ENCODE measurements around the gene RNF220.

The RNF220 gene

GRCh38 chr1:44523593-44524591 lies 118.8 kb downstream of the RNF220 start:
- DNase-seq (ENCODE audit: low read depth), result no peak

DNA sequence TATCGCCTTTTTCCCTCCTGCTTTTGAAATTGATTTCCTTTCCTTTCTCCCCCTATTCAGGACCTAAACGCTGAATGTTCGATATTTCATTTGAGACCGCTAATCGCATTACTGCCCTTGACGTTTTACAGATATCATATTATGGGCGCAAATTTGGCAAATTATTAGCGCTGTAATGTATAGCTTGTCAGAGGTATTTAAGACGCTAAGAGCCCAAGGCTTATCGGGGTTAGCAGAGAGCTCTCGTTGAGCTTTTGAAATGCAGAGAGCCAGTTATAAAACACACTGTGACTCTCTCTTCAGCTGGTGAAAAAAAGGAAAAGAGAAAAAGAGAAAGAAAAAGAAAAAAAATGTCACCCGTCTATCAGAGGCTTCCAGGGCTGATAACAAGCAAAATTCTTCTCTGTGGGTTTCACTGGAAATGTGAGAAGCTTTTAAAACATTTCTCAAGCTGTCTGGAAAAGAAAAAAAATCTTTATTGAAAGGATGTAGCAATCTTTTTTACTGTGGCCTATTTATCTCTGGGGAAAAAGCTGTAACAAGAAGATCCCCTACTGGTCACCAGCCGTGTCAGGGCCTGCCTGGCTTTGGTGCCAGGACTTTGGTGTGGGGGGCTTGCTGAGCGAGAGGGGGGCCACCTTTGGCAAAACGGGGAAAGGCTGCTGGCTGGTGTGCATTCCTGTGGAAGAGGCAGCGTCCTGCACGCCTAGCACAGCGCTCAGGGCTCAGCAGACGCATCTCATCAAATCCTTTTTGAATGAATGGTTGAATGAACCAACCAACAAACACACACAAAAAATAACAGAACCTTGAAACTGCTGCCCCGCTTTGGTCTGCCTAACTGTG lies 119.8 kb downstream of the RNF220 start:
- DNase-seq (ENCODE audit: low read depth), result no peak

DNA sequence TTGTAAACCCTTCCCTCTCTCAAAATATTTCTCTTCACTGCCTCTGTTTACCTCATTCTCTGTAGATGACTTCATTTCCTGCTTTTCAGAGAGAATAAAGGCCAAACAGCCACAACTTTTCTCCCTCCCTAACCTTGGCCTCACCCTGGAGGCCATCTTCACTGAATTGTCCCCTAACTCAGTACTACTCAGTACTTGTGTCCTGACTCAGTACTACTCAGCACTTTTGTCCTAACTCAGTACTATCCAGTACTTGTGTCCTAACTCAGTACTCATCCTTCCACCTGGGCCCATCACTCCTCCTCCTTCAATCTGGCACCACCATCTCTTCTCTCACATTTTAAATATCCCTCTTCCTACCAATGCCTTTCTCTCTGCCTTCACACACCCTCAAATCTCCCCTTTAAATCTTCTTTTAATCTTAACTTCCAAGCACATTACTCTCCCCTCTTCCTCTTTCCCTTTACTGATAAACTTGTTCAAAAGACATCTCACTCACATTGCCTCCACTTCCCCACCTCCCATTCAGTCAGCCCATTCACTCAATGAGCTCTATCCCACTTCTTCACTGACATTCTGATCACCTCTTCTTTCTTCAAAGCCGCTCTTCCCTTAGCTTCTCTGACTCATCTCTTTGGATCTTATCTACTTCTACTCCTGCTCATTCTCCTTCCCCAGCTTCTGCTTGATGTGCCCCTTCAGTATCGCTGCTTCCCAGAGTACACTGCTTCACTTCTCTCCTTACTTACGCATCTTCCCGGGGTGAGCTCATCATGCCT lies 121.4 kb downstream of the RNF220 start:
- DNase-seq (ENCODE audit: low read depth), result no peak

DNA sequence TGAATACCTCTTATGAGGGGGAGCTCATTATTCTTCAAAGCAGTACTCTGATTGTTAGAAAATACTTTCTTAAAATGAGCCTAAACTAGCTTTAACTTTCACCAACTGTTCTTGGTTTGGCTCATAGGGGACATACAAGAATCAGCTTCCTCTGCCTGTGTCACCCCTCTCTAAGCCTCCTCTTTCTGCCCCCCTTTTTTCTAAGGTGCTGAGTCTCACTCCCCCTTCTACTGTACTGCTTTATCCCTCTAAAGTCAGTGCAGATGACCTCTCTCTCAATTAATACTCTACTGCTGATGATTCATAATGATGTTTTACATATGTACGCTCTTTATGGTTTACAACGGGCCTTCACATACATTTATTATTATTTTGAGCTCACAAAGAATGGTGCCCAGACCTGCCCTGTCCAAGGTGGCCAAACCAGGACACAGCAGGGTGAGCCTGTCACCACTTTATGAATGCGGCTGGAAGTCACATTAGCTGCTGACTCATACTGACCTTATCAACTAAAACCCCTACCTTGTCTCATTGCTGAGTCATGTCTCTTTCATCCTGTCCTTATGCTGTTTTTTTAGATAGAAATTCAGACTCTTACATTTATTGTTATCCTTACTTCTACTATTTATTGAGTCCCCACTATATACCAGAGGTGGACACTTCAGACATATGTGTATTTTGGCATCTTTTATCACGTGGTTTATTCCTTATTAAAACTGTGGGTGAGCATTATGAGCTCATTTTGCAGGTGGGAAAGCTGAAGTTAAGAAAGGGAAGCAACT lies 126.9 kb downstream of the RNF220 start:
- no peak for DNase-seq (ENCODE audit: low read depth)

DNA sequence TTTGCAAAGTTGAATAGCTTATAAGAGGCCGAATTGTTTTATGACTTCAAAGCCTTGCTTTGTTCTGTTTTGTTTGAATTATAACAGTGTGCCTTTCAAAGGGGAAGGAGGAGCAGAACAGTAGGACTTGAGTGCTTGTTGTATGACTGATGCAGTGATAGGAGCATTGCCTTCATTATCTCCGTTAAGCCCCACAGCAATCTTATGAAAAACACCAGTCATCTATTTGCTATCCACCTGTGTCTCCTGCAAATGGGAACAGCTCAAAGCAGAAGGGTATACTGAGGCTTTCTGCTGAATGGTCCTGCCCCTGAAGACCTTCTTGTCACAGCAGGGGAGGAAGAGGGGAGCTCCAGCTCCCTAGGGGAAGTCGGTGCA lies 127.5 kb downstream of the RNF220 start:
- no peak for DNase-seq (ENCODE audit: low read depth)

DNA sequence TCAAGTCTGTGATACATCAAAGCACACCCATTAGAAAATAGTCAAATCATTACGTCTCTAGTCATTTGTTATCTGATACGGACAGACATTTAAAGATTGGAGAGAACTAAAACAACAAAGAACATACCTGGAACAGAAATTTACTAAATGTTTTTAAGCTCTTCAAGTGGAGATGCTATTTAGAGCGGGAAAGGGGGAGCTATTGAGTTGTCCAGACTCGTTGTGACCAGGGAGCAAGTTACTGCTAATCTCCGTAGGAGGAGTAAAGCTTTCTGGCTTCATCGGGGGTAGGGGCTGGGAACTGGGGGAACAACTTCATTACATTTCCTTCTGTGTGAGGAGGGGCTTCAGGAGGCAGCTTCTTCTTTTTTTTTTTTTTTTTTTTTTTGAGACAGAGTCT lies 129.7 kb downstream of the RNF220 start:
- DNase-seq (ENCODE audit: low read depth), result no peak

- no peak for DNase-seq (ENCODE audit: low read depth)
These were observed 131.5 kb downstream of the RNF220 start for GRCh38 chr1:44536357-44537209.

- DNase-seq (ENCODE audit: low read depth), result no peak
These were observed 132.5 kb downstream of the RNF220 start for GRCh38 chr1:44537538-44537937.

- DNase-seq (ENCODE audit: low read depth), result no peak
These were observed 132.9 kb downstream of the RNF220 start for GRCh38 chr1:44537956-44538355.

GRCh38 chr1:44539991-44540730 lies 135.1 kb downstream of the RNF220 start:
- no peak for DNase-seq (ENCODE audit: low read depth)

- no peak for DNase-seq (ENCODE audit: low read depth)
These were observed 137.5 kb downstream of the RNF220 start for GRCh38 chr1:44542420-44543063.

- no peak for DNase-seq (ENCODE audit: low read depth)
These were observed 138.1 kb downstream of the RNF220 start for GRCh38 chr1:44543064-44543744.

GRCh38 chr1:44543786-44544185 lies 138.7 kb downstream of the RNF220 start:
- no peak for DNase-seq (ENCODE audit: low read depth)

- no peak for DNase-seq (ENCODE audit: low read depth)
These were observed 139.9 kb downstream of the RNF220 start for GRCh38 chr1:44544960-44545359.

GRCh38 chr1:44545961-44546360 lies 140.9 kb downstream of the RNF220 start:
- no peak for DNase-seq (ENCODE audit: low read depth)

DNA sequence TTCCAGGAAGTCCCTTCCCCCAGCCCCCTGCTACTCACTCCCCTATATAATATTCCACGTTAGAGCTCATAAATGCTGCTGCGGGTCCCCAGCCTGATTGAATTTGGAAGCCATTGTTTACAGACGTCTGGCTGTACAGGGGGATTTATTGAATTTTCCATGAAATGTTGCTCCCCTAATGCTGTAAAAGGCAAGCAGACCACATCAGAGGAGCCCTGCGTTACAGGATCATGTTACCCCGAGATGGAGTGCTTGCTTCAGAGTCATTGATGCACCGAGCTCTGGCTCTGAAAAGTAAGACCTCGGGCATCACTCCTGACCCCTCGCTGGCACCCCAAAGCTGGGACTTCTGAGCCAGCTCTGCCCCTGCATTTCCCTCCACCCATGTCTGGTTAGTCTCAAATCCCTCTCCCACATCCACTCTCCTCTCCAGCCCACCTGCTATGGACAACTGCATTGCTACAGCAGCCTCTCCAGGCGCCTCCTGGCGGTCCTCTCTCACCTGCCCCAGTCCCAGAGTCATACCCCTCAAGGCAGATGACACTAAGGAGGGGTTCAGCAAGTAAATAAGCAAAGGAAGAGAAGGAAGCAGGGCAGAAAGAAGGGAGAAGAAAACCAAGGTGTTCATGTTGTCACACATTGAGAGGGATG lies 141.5 kb downstream of the RNF220 start:
- DNase-seq (ENCODE audit: low read depth), result no peak

DNA sequence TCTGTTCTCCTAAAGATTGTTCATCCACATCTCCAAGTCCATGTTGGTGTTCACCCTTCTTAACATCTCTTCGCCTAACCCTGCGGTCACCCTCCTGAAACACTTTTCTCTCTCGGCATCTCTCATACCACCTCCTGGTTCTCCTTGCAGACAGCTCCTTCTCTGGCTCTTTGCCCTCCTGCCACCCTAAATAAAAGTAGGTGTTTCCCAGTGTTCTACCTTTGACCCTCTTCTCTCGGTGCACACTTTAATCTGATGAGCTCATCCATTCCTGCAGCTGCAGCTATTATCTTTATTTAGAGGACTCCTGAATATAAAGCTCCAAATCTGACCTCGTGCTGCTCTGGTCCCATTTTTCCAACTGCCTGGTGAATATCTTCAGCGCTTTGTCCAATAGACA lies 142.3 kb downstream of the RNF220 start:
- no peak for DNase-seq (ENCODE audit: low read depth)

DNA sequence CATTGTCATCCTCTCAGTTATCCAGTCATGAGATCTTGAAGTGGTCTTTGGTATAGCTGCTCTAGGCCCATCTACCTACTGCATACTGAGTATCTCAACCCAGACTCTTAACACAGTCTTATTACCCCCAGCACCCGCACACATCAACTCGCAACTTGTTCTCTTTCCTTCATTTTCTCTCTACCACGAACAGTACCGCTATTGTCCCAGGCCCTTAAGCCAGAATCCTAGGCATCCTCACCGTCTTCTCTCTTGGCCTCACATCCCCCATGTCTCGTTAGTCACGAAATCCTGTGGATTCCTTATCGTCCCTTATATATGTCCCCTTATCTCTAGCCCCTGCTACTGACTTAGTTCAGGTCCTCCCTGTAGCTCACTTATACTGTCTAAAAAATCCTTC lies 142.8 kb downstream of the RNF220 start:
- DNase-seq (ENCODE audit: low read depth), result no peak
